Fibroblast of peridontal ligament (primary cell): ENCODE measurements around the gene ATP4A.
"Not testable (repeated sequence)": the region's sequence is repeated elsewhere in the genome, so short reads cannot be mapped to it uniquely, and the experiment has no call there.

Experiments
- DNase-seq: peaks from one replicate; pipeline ENCODE4 v3.0.0-alpha.2; 2010; ENCODE audit errors: extremely low read depth

ATP4A gene

DNA sequence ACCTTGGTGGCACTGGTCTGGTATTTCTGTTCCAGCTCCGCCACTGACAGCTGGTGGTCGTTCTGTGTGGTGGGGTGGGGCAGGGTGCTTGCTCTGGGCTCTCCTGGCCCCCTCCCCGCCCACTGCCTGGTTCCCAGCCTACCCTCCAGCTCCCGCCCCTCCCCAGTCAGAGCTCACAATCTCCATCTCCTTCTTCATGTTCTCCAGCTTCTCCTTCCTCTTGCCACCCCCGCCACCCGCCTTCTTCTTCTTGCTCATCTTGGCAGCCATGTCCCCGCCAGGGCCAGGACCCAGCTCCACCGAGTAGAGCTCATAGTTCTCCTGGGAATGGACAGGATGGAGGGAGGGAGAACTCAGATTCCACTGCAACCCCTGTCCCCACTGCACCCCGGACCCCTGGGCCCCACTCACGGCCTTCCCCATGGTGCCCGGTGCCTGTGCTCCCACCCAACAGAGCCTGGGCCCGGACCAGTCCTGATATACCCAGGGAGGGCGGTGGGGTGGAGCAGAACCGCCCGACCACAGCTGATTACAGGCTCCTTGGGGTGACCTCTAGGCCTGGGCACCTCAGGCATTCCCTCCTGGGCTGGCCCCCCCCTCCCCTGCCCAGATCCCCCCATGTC lies at the start of gene ATP4A:
TSS of gene ATP4A (minus strand) at position 452 of the 623 bp plus-strand sequence. CDS start at position 423, 29 bp downstream.
- no peak for DNase-seq

DNA sequence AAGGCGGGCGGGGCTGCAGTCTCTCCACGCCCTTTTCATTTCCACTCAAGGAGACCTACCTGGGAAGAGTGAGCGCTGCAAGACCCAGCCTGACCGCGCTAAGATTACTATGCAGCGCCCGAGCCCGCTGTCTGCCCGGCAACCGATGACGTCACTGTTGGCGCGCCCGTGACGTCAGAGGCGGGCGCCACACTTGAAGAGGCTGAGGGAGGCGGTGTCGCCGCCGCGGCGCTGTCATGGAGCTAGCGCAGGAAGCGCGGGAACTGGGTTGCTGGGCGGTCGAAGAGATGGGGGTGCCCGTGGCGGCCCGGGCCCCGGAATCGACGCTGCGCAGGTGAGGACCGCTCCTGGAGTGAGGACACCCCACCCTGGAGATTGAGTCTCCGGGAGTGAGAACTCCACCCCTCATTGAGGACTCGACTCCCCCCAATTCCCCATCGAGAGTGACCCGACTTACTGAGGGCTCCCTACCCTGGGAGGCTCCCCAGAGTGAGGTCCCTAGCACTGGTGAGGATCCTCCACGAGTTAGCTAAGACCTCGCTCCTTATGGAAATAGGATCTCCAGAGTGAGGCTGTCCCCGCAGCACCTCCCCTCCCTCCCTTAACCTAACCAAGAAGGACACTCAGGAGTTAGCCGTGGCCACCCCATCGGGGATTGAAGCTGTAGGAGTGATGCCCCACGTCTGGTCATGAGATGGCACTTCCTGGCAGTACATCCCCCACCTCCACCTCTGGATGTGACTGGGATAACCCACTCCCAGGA lies 49.3 kb upstream of the ATP4A start, which contains the start of gene HAUS5:
TSS of gene HAUS5 (plus strand) at position 177 of the 763 bp plus-strand sequence. CDS start at position 237, 60 bp downstream.
- DNase-seq: peak; percentile 84

DNA sequence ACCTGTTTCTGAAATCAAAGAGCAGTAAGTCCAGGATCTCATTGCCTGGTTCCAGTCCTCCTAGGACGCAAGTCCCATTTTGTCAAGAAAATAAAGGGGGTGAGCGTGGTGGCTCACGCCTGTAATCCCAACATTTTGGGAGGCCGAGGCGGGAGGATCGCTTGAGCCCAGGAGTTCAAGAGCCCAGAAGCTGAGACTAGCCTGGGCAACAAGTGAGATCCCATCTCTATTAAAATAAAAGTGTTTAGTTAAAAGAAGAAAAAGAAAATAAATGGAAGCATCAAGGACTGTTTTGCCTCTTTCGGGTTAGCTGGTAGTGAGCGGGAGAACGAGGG lies 48.7 kb upstream of the ATP4A start:
- no peak for DNase-seq

DNA sequence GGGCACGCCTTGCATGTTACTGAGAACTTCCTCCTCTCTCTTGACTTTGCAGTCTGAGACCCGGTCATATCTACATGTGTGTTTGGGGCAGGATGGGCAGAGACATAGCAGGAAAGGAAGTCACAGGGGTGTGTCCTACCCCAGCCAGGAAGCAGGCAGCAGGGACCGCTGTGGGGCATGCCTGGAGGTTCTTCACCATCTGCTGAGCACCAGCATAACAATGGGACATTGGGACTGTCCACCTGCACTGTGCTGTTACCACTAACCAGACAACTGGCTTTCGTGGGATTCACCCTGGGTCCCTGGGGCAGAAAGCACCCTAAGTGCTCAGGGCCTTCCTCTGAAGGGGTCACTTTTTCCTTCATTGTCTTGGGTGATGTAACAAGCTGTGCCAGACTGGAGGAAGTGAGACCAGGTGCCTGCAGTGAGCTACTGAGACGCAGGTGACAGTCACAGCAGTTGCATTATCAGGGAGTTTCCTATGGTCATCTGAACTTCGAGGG lies 46.4 kb upstream of the ATP4A start:
- no peak for DNase-seq

DNA sequence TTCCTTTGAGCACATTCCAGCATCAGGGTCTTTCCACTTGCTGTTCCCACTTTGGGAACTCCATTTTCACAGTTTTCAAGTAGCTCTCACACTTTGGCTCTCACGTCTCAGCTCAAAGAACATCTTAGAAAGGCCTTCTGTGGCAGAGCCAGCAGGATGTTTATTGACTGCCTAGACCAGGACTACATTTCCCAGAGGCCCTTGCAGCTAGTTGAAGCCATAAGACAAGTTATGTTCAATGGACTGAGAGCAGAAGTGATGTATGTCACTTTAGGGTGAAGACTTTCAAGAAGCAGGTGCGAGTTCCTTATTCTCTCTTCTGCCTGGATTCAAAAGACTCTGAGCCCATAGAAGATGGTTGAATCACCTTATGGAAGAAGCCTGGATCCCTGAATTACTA lies 44.8 kb upstream of the ATP4A start:
- no peak for DNase-seq

DNA sequence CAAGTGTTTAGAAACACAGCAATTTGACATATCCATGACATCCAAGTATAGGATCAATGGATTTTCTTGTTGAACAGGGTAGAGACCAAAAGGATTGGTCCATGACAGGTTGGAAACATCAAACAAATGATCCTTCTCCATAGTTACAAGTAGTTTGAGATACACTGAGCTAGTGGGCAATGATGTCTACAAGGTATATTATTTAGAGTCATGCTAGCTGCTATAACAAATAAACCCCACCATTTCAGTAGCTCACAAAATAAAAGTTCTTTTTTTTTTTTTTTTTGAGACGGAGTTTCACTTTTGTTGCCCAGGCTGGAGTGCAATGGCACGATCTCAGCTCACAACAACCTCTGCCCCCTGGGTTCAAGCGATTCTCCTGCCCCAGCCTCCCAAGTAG lies 44.2 kb upstream of the ATP4A start:
- DNase-seq: no peak

DNA sequence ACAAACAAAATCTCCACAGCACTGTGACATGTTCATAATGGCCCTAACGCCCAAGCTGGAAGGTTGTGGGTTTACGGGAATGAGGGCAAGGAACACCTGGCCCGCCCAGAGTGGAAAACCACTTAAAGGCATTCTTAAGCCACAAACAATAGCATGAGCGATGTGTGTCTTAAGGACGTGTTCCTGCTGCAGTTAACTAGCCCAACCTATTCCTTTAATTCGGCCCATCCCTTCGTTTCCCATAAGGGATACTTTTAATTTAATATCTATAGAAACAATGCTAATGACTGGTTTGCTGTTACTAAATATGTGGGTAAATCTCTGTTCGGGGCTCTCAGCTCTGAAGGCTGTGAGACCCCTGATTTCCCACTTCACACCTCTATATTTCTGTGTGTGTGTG lies 43.7 kb upstream of the ATP4A start:
- not testable (repeated sequence) for DNase-seq

DNA sequence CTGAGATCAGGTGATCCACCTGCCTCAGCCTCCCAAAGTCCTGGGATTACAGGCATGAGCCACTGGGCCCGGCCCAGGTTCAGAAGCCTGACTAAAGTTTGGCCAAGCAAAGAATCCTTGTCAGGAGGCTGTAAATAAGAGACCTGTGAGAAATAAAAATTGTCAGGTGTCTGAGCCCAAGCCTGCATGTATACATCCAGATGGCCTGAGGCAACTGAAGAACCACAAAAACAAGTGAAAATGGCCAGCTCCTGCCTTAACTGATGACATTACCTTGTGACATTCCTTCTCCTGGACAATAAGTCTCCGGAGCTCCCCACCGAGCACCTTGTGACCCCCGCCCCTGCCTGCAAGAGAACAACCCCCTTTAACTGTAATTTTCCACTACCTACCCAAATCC lies 41.0 kb upstream of the ATP4A start:
- not testable (repeated sequence) for DNase-seq

DNA sequence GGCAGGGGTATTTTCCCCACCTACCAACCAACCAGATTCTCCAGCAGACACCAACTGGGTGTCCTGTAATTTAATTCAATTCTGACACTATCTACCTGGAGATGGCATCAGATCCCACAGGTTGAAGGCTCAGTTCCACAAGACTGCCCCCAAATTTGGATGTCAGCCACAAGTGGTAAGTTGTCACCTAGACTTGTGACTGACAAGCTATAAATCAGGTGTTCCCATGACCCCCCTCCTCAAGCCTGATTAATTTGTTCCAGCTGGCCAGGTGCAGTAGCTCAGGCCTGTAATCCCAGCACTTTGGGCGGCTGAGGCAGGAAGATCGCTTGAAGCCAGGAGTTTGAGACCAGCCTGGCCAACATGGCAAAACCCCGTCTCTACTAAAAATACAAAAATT lies 38.5 kb upstream of the ATP4A start:
- DNase-seq: no peak

DNA sequence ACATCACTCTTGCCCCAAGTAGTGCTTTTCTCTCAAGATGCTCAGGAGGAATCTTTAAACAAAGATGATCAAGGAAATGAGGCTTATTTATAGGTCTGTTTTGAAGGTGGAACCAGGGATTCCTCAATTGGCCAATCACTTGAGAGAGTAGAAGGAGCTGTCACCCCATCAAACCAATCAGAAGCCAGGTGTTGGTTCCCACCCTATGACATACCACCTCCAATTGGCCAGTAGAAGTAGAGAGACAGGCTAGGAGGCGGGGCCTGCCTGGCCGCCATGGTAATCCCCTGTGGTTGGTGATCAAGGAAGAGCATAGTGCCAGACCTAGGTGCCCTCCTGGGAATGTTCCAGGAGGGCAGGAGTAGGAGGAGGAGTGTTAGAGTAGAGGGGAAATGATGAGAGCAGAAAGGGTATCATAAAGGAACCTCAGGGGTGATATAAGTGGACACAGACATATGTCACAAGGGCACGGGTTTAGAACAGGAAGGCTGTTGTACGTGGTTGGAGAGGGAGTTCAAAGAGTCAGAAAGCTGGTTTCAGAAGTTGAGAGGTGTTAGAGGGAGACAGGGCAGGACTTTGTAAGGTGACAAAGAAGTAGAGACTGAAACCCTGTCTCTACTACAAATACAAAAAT lies 33.0 kb upstream of the ATP4A start:
- DNase-seq: no peak

DNA sequence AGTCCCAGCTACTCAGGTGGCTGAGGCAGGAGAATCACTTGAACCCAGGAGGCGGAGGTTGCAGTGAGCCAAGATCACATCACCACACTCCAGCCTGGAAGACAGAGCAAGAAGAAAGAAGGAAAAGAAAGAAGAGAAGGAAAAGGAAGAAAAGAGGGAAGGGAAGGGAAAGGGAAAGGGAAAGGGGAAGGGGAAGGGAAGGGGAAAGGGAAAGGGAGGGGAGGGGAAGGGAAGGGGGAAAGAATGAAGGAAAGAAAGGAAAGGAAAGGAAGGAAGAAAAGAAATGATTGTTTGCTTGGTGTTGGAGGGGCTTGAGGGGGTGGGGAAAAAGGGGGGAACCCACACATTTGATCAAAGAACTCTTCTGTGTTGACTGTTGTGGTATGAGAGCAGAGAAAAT lies 32.5 kb upstream of the ATP4A start:
- no peak for DNase-seq

DNA sequence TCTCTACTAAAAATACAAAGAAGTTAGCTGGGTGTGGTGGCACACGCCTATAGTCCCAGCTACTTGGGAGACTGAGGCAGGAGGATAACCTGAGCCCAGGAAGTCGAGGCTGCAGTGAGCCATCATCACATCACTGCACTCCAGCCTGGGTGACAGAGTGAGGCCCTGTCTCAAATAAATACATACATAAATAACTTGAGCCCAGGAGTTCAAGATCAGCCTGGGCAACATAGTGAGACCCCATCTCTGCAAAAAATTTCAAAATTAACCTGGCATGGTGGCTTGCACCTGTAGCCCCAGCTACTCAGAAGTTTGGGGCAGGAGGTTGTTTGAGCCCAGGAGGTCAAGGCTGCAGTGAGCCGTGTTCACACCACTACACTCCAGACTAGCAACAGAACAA lies 31.6 kb upstream of the ATP4A start:
- not testable (repeated sequence) for DNase-seq

DNA sequence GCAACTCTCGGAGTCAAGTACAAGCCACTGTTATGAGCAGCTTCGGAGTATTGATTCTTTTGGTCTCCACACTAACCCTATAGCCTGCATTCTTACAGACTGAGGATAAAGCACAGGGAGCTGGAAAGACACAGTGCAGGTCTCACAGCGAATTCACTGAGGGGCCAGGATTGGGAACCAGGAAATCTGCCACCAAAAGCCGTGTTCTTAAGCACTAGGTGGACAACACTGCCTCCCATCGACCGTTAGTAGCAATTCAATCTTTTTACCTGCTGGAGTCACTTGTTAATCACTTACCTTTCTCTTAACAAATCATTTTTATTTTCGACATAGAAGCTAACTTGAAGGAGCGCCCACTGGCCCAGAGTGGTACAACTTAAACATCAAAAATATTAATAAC lies 28.8 kb upstream of the ATP4A start:
- DNase-seq: peak; percentile 56

DNA sequence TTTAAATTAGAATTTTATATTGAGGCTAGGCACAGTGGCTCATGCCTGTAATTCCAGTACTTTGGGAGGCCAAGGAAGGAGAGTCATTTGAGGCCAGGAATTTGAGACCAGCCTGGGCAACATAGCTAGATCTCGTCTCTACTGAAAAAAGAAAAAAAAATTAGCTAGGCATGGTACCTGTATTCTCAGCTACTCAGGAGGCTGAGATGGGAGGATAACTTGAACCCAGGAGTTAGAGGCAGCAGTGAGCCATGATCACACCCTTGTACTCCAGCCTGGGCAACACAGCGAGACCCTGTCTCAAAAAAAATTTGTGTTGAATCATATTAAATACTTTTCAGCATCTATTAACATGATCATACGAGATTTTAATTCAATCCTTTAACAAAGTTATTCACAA lies 27.4 kb upstream of the ATP4A start:
- no peak for DNase-seq

DNA sequence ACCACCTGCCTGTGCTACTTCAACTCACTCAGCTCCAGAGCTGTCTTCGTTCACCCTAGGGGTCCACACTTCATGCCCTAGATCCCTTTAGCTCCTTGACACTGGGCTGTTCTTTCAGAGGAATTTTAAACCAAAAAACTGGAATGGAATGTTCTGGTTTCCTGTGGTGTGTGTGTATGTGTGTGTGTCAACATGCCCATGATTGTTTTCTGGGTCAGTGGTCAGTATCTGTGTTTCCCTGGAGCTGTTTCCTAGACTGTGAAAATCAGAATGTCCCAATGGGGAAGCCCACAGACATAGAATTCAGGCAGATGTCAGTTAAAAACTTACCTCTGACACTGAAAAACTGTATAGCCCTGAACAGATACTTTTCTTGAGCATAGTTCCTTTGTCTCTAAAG lies 23.9 kb upstream of the ATP4A start:
- no peak for DNase-seq

DNA sequence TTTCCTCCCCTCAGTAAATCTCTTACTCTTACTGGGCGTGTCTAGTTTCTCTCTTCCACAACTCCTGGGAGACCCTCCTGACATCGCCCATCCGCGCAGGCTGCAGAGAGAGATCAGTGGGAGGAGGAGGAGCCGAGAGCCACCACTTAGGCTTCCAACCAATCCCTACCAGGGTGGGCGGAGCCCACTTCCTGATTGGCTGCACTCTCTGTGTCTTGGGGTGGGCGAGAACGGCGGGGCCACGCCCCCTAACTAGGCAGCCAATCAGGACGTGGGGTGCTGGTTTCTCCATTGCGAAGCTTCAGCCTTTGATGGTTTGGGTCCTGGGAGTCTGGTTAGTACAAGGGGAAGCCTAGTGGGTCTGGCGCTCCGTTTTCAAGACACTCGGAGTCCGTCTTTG lies 22.4 kb upstream of the ATP4A start, which contains the start of gene PMIS2:
TSS of gene PMIS2 (plus strand) at position 326 of the 400 bp plus-strand sequence. CDS start 87 bp downstream, outside the sequence.
- no peak for DNase-seq

DNA sequence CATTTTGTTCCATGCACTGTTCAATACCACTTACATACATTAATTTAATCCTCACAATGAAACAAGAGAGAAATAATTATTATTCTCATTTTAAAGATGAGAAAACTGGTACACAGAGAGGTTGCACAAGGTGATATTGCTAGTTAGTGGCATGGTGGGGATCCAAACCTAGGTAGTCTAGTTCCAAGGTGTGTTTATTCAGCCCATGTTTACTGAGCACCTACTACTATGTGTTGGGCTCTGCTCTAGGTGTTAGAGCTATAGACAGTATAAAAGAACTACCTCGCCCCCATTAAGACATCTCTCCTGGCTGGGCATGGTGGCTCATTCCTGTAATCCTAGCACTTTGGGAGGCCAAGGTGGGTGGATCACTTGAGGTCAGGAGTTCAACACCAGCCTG lies 19.3 kb upstream of the ATP4A start:
- DNase-seq: no peak

DNA sequence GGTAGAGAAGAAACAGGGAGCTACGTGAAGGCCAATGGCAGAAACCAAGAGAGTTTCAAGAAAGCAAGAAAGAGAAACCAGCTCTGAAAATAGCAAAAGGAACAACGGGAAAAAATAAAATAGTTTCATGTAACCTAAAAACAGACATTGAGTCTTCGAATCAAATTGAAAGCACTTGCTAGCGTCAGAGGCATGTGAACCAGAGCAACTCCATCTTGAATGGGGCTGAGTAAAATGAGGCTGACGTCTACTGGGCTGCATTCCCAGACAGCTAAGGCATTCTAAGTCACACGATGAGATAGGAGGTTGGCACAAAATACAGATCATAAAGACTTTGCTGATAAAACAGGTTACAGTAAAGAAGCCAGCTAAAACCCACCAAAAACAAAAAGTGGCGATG lies 15.2 kb upstream of the ATP4A start:
- DNase-seq: no peak

DNA sequence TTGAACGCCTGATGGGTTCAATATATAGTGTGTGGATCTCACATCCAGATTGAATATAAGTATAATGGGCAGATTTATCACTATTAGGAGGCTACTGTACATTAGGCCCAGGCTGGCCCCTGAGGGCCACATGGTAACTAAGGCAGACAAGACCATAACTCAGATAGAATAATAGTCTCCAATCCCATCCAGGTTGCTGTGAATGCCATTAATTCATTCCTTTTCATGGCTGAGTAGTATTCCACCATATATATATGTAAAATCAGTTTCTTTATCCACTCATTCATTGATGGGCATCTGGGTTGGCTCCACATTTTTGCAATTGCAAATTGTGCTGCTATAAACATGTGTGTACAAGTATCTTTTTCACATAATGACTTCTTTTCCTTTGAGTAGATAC lies 14.5 kb upstream of the ATP4A start:
- no peak for DNase-seq

DNA sequence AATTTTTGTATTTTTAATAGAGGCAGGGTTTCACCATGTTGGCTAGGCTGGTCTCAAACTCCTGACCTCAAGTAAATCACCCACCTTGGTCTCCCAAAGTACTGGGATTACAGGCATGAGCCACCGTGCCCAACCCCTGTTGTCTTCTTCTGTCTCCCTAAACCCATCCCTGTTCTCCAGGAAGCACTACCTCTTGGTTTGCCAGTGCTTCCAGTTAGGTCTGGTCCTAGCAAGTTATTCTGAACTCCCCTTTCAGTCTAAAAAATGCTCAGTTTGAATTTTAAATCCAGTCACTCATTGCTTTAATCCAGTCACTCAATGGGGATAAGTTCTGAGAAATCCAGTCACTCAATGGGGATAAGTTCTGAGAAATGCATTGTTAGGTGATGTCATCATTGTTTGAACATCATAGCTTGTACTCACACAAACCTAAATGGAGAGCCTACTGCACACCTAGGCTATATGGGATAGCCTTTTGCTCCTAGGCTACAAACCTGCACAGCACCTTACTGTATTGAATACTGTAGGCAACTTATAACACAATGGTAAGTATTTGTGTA lies 8.0 kb upstream of the ATP4A start:
- DNase-seq: no peak

DNA sequence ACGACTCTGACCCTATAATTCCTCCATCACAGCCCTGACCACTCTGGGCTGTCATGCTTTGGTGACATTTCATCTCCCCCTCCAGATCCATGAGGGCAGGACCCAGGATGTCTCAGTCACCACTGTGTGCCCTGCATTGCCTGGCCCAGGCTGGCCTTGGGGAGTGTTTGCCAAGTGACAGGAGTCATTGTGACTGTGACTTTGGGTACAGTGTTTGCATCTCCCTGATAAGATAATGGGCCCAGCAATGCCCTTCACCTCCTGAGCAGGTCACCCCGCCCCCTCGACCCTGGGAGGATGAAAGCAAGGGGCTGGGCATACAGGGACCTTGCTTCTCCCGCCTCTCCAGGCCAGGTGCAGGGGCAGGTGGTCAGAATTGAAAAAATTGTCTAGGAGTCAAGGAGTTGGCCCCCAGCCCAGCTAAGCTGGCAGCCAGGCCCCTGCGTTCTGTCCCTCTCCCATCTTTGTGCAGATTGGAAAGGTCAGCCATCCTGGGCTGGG lies 5.9 kb upstream of the ATP4A start:
- no peak for DNase-seq

DNA sequence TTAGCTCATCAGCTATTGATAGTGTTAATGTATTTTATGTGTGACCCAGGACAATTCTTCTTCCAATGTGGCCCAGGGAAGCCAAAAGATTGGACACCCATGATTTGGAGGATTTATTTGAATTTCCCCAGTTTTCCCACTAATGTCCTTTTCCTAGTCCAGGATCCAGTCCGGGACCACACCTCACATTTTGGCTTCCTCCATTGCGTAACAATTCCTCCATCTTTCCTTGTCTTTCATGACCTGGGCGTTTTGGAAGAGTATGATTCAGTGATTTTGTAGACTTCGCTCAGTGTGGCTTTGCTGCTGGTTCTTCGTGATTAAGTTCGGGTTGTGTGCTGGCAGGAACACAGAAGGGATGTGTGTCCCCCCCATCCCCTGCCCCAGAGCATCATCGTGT lies 3.3 kb upstream of the ATP4A start:
- no peak for DNase-seq
